Measurements from ENCODE around the gene MAL.

MAL gene

GRCh38 chr2:95060446-95061118 is 35.1 kb downstream of the MAL start:
- Histone ChIP-seq H4K20me1 (ENCODE audit: insufficient read depth, low read length) (no peaks in the 10 kb centered on the region), H3K4me1 (ENCODE audit: insufficient read depth, low read length, severe bottlenecking) (no peaks in the 10 kb centered on the region), H3K79me2 (ENCODE audit: insufficient read depth, low read length) (no peaks in the 10 kb centered on the region), H3K27me3 (ENCODE audit: insufficient read depth, low read length) (no peaks in the 10 kb centered on the region; the same call in 1 of the 2 replicates), H3F3A (ENCODE audit: insufficient read depth, low read length) (no peaks in the 10 kb centered on the region), H3K27ac (ENCODE audit: low read depth, low read length, poor library complexity, severe bottlenecking) (no peak overlapping the region), H3K4me2 (ENCODE audit: low read length) (no peak overlapping the region), H3K9ac (ENCODE audit: low read length) (no peak overlapping the region), H3K9me2 (ENCODE audit: low read depth, low read length) (no peaks in the 10 kb centered on the region), H2AFZ (ENCODE audit: low read length) (no peak overlapping the region), H3K36me3 (ENCODE audit: insufficient read depth, low read length) (no peaks in the 10 kb centered on the region), H3K9me3 (ENCODE audit: low read length) (no peaks in the 10 kb centered on the region), H3K4me3 (ENCODE audit: low read depth, low read length, poor library complexity, severe bottlenecking) (no peak overlapping the region)
- no peak for TF ChIP-seq CTCF (IDR thresholded peaks at IDR 0.05; ENCODE audit: low read length)
- no peak for TF ChIP-seq EZH2 (IDR thresholded peaks at IDR 0.05; ENCODE audit: borderline replicate concordance, low read length)

DNA sequence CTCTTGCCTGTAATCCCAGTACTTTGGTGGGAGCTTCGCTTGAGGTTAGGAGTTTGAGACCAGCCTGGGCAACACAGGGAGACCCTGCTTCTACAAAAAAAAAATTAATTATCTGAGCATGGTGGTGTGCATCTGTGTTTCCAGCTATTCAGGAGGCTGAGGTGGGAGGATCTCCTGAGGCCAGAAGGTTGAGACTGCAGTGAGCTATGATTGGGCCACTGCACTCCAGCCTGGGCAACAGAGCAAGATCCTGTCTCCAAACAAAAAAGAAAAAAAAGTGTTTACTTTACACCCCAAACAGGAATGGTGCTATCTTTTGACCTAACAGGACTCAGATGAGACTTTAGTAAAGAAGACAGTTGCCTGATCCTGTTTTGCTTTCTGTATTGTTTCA is 35.6 kb downstream of the MAL start:
- no peaks in the 10 kb centered on the region; the same call in 1 of the 2 replicates for H4K20me1 ChIP-seq (ENCODE audit: insufficient read depth, low read length)
- no peaks in the 10 kb centered on the region; the same call in 1 of the 2 replicates for H3K27me3 ChIP-seq (ENCODE audit: insufficient read depth, low read length)
- H3K9ac ChIP-seq (ENCODE audit: low read length), result no peak overlapping the region

DNA sequence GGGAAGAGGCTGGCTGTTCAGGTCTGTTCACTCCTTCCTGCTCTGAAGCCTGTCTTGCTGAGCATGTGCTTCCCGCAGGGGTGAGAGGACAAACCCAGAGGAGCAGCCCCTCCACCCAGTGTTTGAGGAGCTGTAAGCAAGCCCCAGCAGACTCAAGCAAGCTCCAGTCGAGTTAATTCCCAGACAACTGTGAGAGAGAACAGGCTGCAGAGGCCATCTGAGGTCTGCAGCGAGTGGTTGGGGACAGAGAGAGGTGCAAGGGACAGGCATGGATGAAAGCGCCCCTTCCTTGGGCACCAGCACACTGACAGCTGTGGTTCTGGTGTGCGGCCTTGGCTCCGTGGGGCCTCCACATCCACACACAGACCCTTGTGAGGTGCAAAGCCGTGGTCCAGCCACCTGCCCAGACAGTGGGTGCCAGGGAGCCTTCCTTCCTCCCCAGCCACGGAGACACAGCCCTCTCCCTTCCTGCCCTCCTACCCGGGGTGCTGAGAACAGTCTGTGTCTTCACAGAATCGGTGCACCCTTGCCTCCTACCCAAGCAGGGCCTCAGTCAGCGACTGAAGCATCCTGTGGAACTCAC is 36.2 kb downstream of the MAL start:
- Histone ChIP-seq H3K27me3 (ENCODE audit: insufficient read depth, low read length) (no peaks in the 10 kb centered on the region; the same call in 1 of the 2 replicates), H2AFZ (ENCODE audit: low read length) (no peak overlapping the region), H3K4me3 (ENCODE audit: low read depth, low read length, poor library complexity, severe bottlenecking) (no peak overlapping the region), H3K36me3 (ENCODE audit: insufficient read depth, low read length) (no peaks in the 10 kb centered on the region), H3K9me2 (ENCODE audit: low read depth, low read length) (no peaks in the 10 kb centered on the region), H3K9me3 (ENCODE audit: low read length) (no peaks in the 10 kb centered on the region), H3K9ac (ENCODE audit: low read length) (no peak overlapping the region), H3K27ac (ENCODE audit: low read depth, low read length, poor library complexity, severe bottlenecking) (no peak overlapping the region), H3K4me1 (ENCODE audit: insufficient read depth, low read length, severe bottlenecking) (no peaks in the 10 kb centered on the region), H3K4me2 (ENCODE audit: low read length) (no peak overlapping the region), H4K20me1 (ENCODE audit: insufficient read depth, low read length) (no peaks in the 10 kb centered on the region; the same call in 1 of the 2 replicates), H3F3A (ENCODE audit: insufficient read depth, low read length) (no peaks in the 10 kb centered on the region), H3K79me2 (ENCODE audit: insufficient read depth, low read length) (no peaks in the 10 kb centered on the region)
- TF ChIP-seq CTCF (IDR thresholded peaks at IDR 0.05; ENCODE audit: low read length) (no peak), EZH2 (IDR thresholded peaks at IDR 0.05; ENCODE audit: borderline replicate concordance, low read length) (no peak)

More for the DNA sequence above, 35.6 kb downstream of the MAL start:
- H3K4me1 ChIP-seq (ENCODE audit: insufficient read depth, low read length, severe bottlenecking), result no peaks in the 10 kb centered on the region
- no peak overlapping the region for H3K4me2 ChIP-seq (ENCODE audit: low read length)
- no peak overlapping the region for H3K27ac ChIP-seq (ENCODE audit: low read depth, low read length, poor library complexity, severe bottlenecking)
- no peaks in the 10 kb centered on the region for H3K9me2 ChIP-seq (ENCODE audit: low read depth, low read length)
- H3K36me3 ChIP-seq (ENCODE audit: insufficient read depth, low read length), result no peaks in the 10 kb centered on the region
- H3K79me2 ChIP-seq (ENCODE audit: insufficient read depth, low read length), result no peaks in the 10 kb centered on the region
- TF ChIP-seq CTCF (IDR thresholded peaks at IDR 0.05; ENCODE audit: low read length) (no peak), EZH2 (IDR thresholded peaks at IDR 0.05; ENCODE audit: borderline replicate concordance, low read length) (no peak)
- no peaks in the 10 kb centered on the region for H3K9me3 ChIP-seq (ENCODE audit: low read length)
- H3K4me3 ChIP-seq (ENCODE audit: low read depth, low read length, poor library complexity, severe bottlenecking), result no peak overlapping the region
- H3F3A ChIP-seq (ENCODE audit: insufficient read depth, low read length), result no peaks in the 10 kb centered on the region
- H2AFZ ChIP-seq (ENCODE audit: low read length), result no peak overlapping the region

All from OCI-LY1 (cell line).